Hepatocyte (in vitro differentiated cells): ENCODE results near the gene CD72. TPM values are rescaled to one million over a fixed set of nuclear protein-coding genes. Genes with fewer than 3 reads are reported as not detected.

Experiments
- DNase-seq: peaks from one replicate; pipeline ENCODE4 v3.0.0-alpha.2; 2016; ENCODE audit warnings: low spot score
- H2AFZ ChIP-seq: fragments of 200-600 bp; sonication (generic); 2 replicates; pipeline ENCODE4 v1.6.0; 2016; ENCODE audit warnings: antibody characterized with exemption, mild to moderate bottlenecking
- H3K27ac ChIP-seq: fragments of 200-600 bp; sonication (generic); 2 replicates; pipeline ENCODE4 v1.5.1; 2016; ENCODE audit warnings: mild to moderate bottlenecking
- H3K27me3 ChIP-seq: fragments of 200-600 bp; sonication (generic); 2 replicates; pipeline ENCODE4 v1.6.1; 2016
- H3K36me3 ChIP-seq: fragments of 200-600 bp; sonication (generic); replicated peaks from 2 replicates; pipeline ENCODE4 v1.5.1; 2016; ENCODE audit warnings: low read depth; ENCODE audit not compliant: insufficient read depth
- H3K4me1 ChIP-seq: fragments of 200-600 bp; sonication (generic); 2 replicates; pipeline ENCODE4 v1.5.1; 2016; ENCODE audit warnings: mild to moderate bottlenecking, moderate library complexity; ENCODE audit not compliant: insufficient read depth
- H3K4me2 ChIP-seq: fragments of 200-600 bp; sonication (generic); 2 replicates; pipeline ENCODE4 v1.6.0; 2016
- H3K4me3 ChIP-seq: fragments of 200-600 bp; sonication (generic); 2 replicates; pipeline ENCODE4 v1.5.1; 2016; ENCODE audit warnings: mild to moderate bottlenecking
- H3K79me2 ChIP-seq: fragments of 200-600 bp; sonication (generic); 2 replicates; pipeline ENCODE4 v1.6.0; 2017; ENCODE audit warnings: mild to moderate bottlenecking
- H3K9me2 ChIP-seq: fragments of 200-600 bp; sonication (generic); replicated peaks from 2 replicates; pipeline ENCODE4 v1.6.0; 2017; ENCODE audit warnings: mild to moderate bottlenecking; ENCODE audit not compliant: insufficient read depth
- H3K9me3 ChIP-seq: fragments of 200-600 bp; sonication (generic); 2 replicates; pipeline ENCODE4 v1.5.1; 2016; ENCODE audit warnings: low read depth, mild to moderate bottlenecking
- H4K20me1 ChIP-seq: fragments of 200-600 bp; sonication (generic); 2 replicates; pipeline ENCODE4 v1.6.0; 2016; ENCODE audit warnings: mild to moderate bottlenecking; ENCODE audit not compliant: insufficient read depth, poor library complexity, severe bottlenecking
- CTCF ChIP-seq: fragments of 200-600 bp; sonication (generic); IDR thresholded peaks from 2 replicates; pipeline ENCODE4 v1.5.1; 2016; ENCODE audit warnings: antibody characterized with exemption, mild to moderate bottlenecking; ENCODE audit not compliant: poor library complexity
- EZH2 ChIP-seq: fragments of 200-600 bp; sonication (generic); IDR thresholded peaks from 2 replicates; pipeline ENCODE4 v1.6.1; 2016; ENCODE audit warnings: antibody characterized with exemption, mild to moderate bottlenecking, borderline replicate concordance
- EZH2phosphoT487 ChIP-seq: fragments of 200-600 bp; sonication (generic); IDR thresholded peaks from one replicate; pipeline ENCODE4 v1.6.1; 2018; ENCODE audit warnings: antibody characterized with exemption, mild to moderate bottlenecking, low read depth, moderate library complexity; ENCODE audit not compliant: unreplicated experiment, severe bottlenecking
- whole genome bisulfite sequencing: methylation state at CpG from one replicate; pipeline ENCODE4 v1.1.6; 2016; ENCODE audit warnings: low lambda C conversion rate; ENCODE audit errors: missing lambda C conversion rate; 5-methylcytosine and 5-hydroxymethylcytosine counted together
- polyA plus RNA-seq: library from polyadenylated mRNA; unstranded; fragments of >200 nt; fragmentation: Nextera tagmentation; extraction: Ambion mirVana; gene quantifications from 2 replicates; pipeline ENCODE4 v1.2.1, GENCODE V29; 2016
- total RNA-seq: library from RNA; depleted of rRNA; stranded (reverse); fragments of >200 nt; gene quantifications from 2 replicates; pipeline ENCODE4 v1.2.3, GENCODE V29; 2014

The CD72 gene, protein sequence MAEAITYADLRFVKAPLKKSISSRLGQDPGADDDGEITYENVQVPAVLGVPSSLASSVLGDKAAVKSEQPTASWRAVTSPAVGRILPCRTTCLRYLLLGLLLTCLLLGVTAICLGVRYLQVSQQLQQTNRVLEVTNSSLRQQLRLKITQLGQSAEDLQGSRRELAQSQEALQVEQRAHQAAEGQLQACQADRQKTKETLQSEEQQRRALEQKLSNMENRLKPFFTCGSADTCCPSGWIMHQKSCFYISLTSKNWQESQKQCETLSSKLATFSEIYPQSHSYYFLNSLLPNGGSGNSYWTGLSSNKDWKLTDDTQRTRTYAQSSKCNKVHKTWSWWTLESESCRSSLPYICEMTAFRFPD
- total RNA-seq (1.9 and 2.0 TPM in 2 replicates), polyA plus RNA-seq (1.1 and 1.3 TPM in 2 replicates)

- Histone ChIP-seq H3K4me1 (no peaks in the 10 kb centered on the region), H3K79me2 (no peaks in the 10 kb centered on the region), H4K20me1 (no peaks in the 10 kb centered on the region), H3K27me3 (peaks cover 31% of the 10 kb centered on the region), H3K4me2 (peak within 1 kb of the TSS; percentile 76), H3K27ac (no peak within 1 kb of the TSS), H3K4me3 (no peak within 1 kb of the TSS), H3K36me3 (no peaks in the 10 kb centered on the region), H2AFZ (peak within 1 kb of the TSS; percentile 46), H3K9me2 (no peaks in the 10 kb centered on the region), H3K9me3 (no peaks in the 10 kb centered on the region)
- no peak for DNase-seq
- no peak for TF ChIP-seq CTCF
- 82% methylated on average over 7 of the region's 7 CpGs for WGBS
Observed at GRCh38 chr9:35618325-35618727, at the start of gene CD72. Gene CD72 (minus strand): TSS chr9:35618413. CDS start chr9:35618303, 110 bp downstream.

DNA sequence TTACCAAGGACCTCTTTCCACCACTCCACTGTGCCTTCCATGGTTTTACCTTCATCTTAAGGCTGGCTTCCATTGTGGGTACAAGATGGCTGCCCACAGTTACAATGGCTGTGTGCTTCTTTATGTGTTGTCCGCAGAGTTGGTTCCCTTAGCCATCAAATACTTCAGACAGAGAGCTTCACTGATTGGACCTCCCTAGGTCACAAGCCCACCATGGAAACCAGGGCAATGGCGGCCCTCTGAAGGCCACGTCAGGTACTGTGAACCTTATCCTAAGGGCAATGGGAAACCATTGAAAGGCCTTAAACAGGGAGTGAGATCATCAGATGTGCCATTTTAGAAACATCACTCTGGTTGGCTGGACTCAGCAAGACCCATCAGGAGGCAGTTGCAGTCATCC, 49.7 kb upstream of the CD72 start:
- TF ChIP-seq EZH2phosphoT487 (no peak), EZH2 (no peak), CTCF (no peak)
- Histone ChIP-seq H4K20me1 (no peaks in the 10 kb centered on the region), H3K9me2 (no peaks in the 10 kb centered on the region), H3K4me1 (peaks cover 20% of the 10 kb centered on the region), H3K27ac (no peak overlapping the region), H3K4me2 (no peak overlapping the region), H3K36me3 (no peaks in the 10 kb centered on the region), H3K4me3 (no peak overlapping the region), H3K27me3 (no peaks in the 10 kb centered on the region), H3K79me2 (no peaks in the 10 kb centered on the region), H3K9me3 (no peaks in the 10 kb centered on the region), H2AFZ (no peak overlapping the region)
- 98% methylated on average over 3 of the region's 3 CpGs for WGBS
- DNase-seq = no peak

DNA sequence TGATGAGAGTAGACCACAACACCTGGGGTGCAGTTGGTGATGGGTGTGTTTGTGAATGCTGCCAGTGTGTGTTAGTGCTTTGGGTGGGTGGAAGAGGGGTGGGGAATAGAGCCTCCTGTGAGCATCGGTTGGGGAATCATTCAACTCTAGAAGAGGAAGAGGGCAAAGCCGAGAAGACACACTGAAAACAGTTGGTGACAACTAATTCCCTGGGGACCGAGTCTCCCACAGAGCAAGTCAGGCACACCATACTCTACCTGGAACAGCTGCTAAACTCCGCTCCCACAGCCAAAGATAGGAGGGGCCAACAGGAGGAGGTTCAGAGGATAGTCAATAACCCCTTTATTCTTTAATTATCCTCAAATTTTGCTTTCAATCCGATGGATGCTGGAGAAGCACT, 48.3 kb upstream of the CD72 start:
- H3K4me3 ChIP-seq = no peak overlapping the region
- TF ChIP-seq CTCF (no peak), EZH2phosphoT487 (no peak), EZH2 (no peak)
- H3K9me2 ChIP-seq = no peaks in the 10 kb centered on the region
- H3K27ac ChIP-seq = no peak overlapping the region
- no peaks in the 10 kb centered on the region for H3K36me3 ChIP-seq
- H4K20me1 ChIP-seq = no peaks in the 10 kb centered on the region
- WGBS = 90% methylated on average over 5 of the region's 5 CpGs
- no peaks in the 10 kb centered on the region for H3K9me3 ChIP-seq
- H3K4me2 ChIP-seq = no peak overlapping the region
- H3K79me2 ChIP-seq = no peaks in the 10 kb centered on the region
- H3K4me1 ChIP-seq = peaks cover 20% of the 10 kb centered on the region
- H2AFZ ChIP-seq = no peak overlapping the region
- no peaks in the 10 kb centered on the region for H3K27me3 ChIP-seq
- no peak for DNase-seq
